ENCODE data around the gene DEF6.

The DEF6 gene

GRCh38 chr6:35265523-35265922 lies 32.1 kb upstream of the DEF6 start:
- no peak overlapping the region for H3K4me2 ChIP-seq (ENCODE audit: low read depth, low read length)
- H3F3A ChIP-seq (ENCODE audit: insufficient read depth, low read length): peaks cover 4% of the 10 kb centered on the region; the same call in 1 of the 2 replicates
- H3K36me3 ChIP-seq (replicated peaks; ENCODE audit: insufficient read depth, low read length): no peaks in the 10 kb centered on the region
- no peak overlapping the region for H3K27ac ChIP-seq (ENCODE audit: low read length)
- no peak overlapping the region for H3K9ac ChIP-seq (ENCODE audit: low read length)
- no peaks in the 10 kb centered on the region for H3K27me3 ChIP-seq (replicated peaks; ENCODE audit: insufficient read depth, low read length)
- H3K4me1 ChIP-seq (ENCODE audit: low read length): peaks cover 10% of the 10 kb centered on the region
- no peak for DNase-seq
- no peak for TF ChIP-seq EZH2phosphoT487 (IDR thresholded peaks at IDR 0.05; ENCODE audit: low read length)
- TF ChIP-seq EZH2 (optimal IDR thresholded peaks at IDR 0.05; ENCODE audit: low read depth, low read length): no peak
- no peak for TF ChIP-seq CTCF (IDR thresholded peaks at IDR 0.05; ENCODE audit: low read length)
- H3K79me2 ChIP-seq (ENCODE audit: low read length): peaks cover 17% of the 10 kb centered on the region
- no peaks in the 10 kb centered on the region for H3K9me2 ChIP-seq (replicated peaks; ENCODE audit: insufficient read depth, low read length)
- no peaks in the 10 kb centered on the region for H4K20me1 ChIP-seq (ENCODE audit: insufficient read depth, low read length)
- no peak overlapping the region for H2AFZ ChIP-seq (ENCODE audit: low read length)
- no peaks in the 10 kb centered on the region for H3K9me3 ChIP-seq (replicated peaks; ENCODE audit: insufficient read depth, low read length)
- H3K4me3 ChIP-seq (ENCODE audit: low read length): no peak overlapping the region

- Histone ChIP-seq H3K9ac (ENCODE audit: low read length) (no peak overlapping the region), H2AFZ (ENCODE audit: low read length) (no peak overlapping the region)
- no peak for DNase-seq
Observed at GRCh38 chr6:35267446-35267845, 30.2 kb upstream of the DEF6 start.

GRCh38 chr6:35267897-35268296 lies 29.7 kb upstream of the DEF6 start:
- no peaks in the 10 kb centered on the region for H3K9me2 ChIP-seq (replicated peaks; ENCODE audit: insufficient read depth, low read length)
- no peaks in the 10 kb centered on the region for H4K20me1 ChIP-seq (ENCODE audit: insufficient read depth, low read length)
- H3K27ac ChIP-seq (ENCODE audit: low read length): no peak overlapping the region
- no peak for DNase-seq
- 0 out of 2 replicates have a peak, but pooled peaks cover 5% of the 10 kb centered on the region for H3K4me1 ChIP-seq (ENCODE audit: low read length)
- peaks cover 9% of the 10 kb centered on the region; the same call in 1 of the 2 replicates for H3K79me2 ChIP-seq (ENCODE audit: low read length)
- no peak overlapping the region for H3K9ac ChIP-seq (ENCODE audit: low read length)
- H3K4me2 ChIP-seq (ENCODE audit: low read depth, low read length): no peak overlapping the region
- no peaks in the 10 kb centered on the region for H3K27me3 ChIP-seq (replicated peaks; ENCODE audit: insufficient read depth, low read length)
- no peak overlapping the region for H3K4me3 ChIP-seq (ENCODE audit: low read length)
- H3F3A ChIP-seq (ENCODE audit: insufficient read depth, low read length): no peaks in the 10 kb centered on the region
- TF ChIP-seq CTCF (IDR thresholded peaks at IDR 0.05; ENCODE audit: low read length) (no peak), EZH2 (optimal IDR thresholded peaks at IDR 0.05; ENCODE audit: low read depth, low read length) (no peak), EZH2phosphoT487 (IDR thresholded peaks at IDR 0.05; ENCODE audit: low read length) (no peak)
- no peaks in the 10 kb centered on the region for H3K36me3 ChIP-seq (replicated peaks; ENCODE audit: insufficient read depth, low read length)
- no peak overlapping the region for H2AFZ ChIP-seq (ENCODE audit: low read length)
- H3K9me3 ChIP-seq (replicated peaks; ENCODE audit: insufficient read depth, low read length): no peaks in the 10 kb centered on the region

More at GRCh38 chr6:35267446-35267845, 30.2 kb upstream of the DEF6 start:
- Histone ChIP-seq H3K4me1 (ENCODE audit: low read length) (0 out of 2 replicates have a peak, but pooled peaks cover 5% of the 10 kb centered on the region), H3F3A (ENCODE audit: insufficient read depth, low read length) (no peaks in the 10 kb centered on the region), H3K27ac (ENCODE audit: low read length) (no peak overlapping the region), H3K9me2 (replicated peaks; ENCODE audit: insufficient read depth, low read length) (no peaks in the 10 kb centered on the region), H3K9me3 (replicated peaks; ENCODE audit: insufficient read depth, low read length) (no peaks in the 10 kb centered on the region), H3K27me3 (replicated peaks; ENCODE audit: insufficient read depth, low read length) (no peaks in the 10 kb centered on the region), H3K79me2 (ENCODE audit: low read length) (peaks cover 9% of the 10 kb centered on the region; the same call in 1 of the 2 replicates), H3K4me3 (ENCODE audit: low read length) (no peak overlapping the region), H3K36me3 (replicated peaks; ENCODE audit: insufficient read depth, low read length) (no peaks in the 10 kb centered on the region), H4K20me1 (ENCODE audit: insufficient read depth, low read length) (no peaks in the 10 kb centered on the region), H3K4me2 (ENCODE audit: low read depth, low read length) (no peak overlapping the region)
- TF ChIP-seq EZH2phosphoT487 (IDR thresholded peaks at IDR 0.05; ENCODE audit: low read length): no peak
- no peak for TF ChIP-seq EZH2 (optimal IDR thresholded peaks at IDR 0.05; ENCODE audit: low read depth, low read length)
- no peak for TF ChIP-seq CTCF (IDR thresholded peaks at IDR 0.05; ENCODE audit: low read length)

Measured in MM.1S (cell line).